Activated naive CD4-positive, alpha-beta T cell treated with anti-CD3 and anti-CD28 coated beads, Interleukin-2, amount 50 U/mL, for 72 hours (primary cell): ENCODE data around the gene RGPD4. TPM values are rescaled to one million over a fixed set of nuclear protein-coding genes. Genes with fewer than 3 reads are reported as not detected.
"Not testable (repeated sequence)": the region's sequence is repeated elsewhere in the genome, so short reads cannot be mapped to it uniquely, and the experiment has no call there.

Source experiments
- ATAC-seq, 2 donors: fragments of 150-1000 bp; cut with Tn5 transposase; 2 replicates each; pipeline ENCODE4 v1.10.0; 2021; ENCODE audit warnings: mild to moderate bottlenecking in 2 of 2, moderate library complexity in 2 of 2
- DNase-seq, 2 donors: peaks; one replicate each; pipeline ENCODE4 v3.0.0; 2021 to 2022; ENCODE audit warnings: low spot score in 2 of 2
- H3K27ac Mint-ChIP-seq, 2 donors: one replicate each; pipeline ENCODE4 v1.8.0; 2022; ENCODE audit warnings: mild to moderate bottlenecking in 2 of 2, mixed read lengths in 2 of 2
- H3K36me3 Mint-ChIP-seq, 2 donors: one replicate each; pipeline ENCODE4 v1.8.0; 2022; ENCODE audit warnings: mixed read lengths in 2 of 2
- H3K9me3 Mint-ChIP-seq, 2 donors: one replicate each; pipeline ENCODE4 v1.8.0; 2022; ENCODE audit warnings: mixed read lengths in 2 of 2
- total RNA-seq, 2 donors: library from RNA; stranded (reverse); gene quantifications; one replicate each; pipeline ENCODE4 v1.2.3, GENCODE V29; 2022

The RGPD4 gene
- total RNA-seq, 2 donors from 2014 or later, result 0.16 TPM; not detected in 1

DNA sequence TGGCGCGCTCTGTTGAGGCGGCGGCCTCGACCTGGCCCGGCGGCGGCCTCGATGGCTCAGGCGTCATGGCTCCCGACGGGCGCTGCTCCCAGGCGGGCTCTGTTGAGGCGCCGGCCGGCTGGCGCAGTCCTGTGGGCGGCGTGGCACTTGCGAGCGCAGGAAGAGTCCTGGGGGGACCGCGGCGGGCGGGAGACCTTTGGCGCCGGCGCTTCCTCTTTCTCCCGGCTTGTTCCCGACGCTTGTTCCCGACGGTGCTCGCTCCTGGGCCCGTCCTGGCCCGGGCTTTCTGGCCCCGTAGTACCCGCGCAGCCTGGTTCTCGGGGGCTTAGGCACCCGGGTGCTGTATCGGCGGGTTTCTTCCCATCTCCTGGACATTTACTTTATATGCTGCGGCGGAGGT is 2.8 kb downstream of the RGPD4 start:
- not testable (repeated sequence) for H3K36me3 Mint-ChIP-seq, H3K27ac Mint-ChIP-seq, H3K9me3 Mint-ChIP-seq, DNase-seq, ATAC-seq

DNA sequence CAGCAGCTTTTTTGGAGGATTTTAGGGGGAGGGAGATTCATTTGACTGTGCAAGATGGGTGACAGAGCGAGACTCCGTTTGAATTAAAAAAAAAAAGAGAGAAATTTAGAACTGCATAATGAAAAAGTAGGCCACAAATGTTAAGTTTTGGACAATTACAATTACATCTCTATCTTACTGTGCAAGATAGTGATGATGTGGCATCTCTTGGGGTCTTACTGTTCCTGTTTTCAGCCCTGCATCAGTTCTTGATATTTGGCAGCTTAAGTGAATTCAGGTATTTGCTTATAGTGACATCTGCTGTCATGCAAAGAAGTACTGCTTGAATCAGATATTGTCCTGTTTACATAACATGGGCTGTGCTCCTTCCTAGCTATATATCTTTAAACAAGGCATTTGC is 6.5 kb downstream of the RGPD4 start:
- H3K27ac Mint-ChIP-seq, ATAC-seq, H3K36me3 Mint-ChIP-seq, DNase-seq, H3K9me3 Mint-ChIP-seq: not testable (repeated sequence)

DNA sequence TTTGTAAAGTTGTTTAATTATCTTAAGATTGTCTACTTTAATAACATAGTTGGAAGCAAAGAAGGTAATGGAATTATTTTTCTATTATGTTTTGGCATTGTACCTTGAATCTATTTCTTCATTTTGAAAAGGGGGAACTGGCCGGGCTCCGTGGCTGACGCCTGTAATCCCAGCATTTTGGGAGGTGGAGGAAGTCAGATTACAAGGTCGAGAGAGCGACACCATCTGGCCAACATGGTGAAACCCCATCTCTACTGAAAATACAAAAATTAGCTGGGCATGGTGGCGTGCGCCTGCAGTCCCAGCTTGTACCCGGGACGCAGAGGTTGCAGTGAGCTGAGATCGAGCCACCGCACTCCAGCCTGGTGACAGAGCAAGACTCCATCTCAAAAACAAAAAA is 6.9 kb downstream of the RGPD4 start:
- DNase-seq, H3K9me3 Mint-ChIP-seq, ATAC-seq, H3K27ac Mint-ChIP-seq, H3K36me3 Mint-ChIP-seq: not testable (repeated sequence)

DNA sequence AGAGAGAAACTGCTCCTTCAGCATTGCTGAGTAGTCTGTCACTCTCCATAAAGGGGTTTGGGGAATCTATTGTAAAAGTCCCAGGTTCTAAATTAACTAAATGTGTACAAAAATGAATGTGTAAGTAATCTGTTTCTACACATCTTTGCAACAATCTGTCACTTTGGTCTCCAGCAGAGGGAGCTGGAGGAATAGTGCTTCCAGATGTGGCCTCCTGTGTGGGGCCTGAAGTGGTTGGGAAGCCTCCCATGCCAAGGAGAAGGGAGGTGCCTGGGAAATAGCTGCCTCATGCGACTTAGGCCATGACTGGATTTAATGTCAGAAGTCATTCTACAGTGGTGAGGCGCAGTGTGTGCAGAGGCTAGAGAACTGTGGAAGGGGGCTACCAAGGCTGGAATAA is 89.4 kb downstream of the RGPD4 start:
- DNase-seq, H3K36me3 Mint-ChIP-seq, H3K9me3 Mint-ChIP-seq, ATAC-seq, H3K27ac Mint-ChIP-seq: not testable (repeated sequence)

DNA sequence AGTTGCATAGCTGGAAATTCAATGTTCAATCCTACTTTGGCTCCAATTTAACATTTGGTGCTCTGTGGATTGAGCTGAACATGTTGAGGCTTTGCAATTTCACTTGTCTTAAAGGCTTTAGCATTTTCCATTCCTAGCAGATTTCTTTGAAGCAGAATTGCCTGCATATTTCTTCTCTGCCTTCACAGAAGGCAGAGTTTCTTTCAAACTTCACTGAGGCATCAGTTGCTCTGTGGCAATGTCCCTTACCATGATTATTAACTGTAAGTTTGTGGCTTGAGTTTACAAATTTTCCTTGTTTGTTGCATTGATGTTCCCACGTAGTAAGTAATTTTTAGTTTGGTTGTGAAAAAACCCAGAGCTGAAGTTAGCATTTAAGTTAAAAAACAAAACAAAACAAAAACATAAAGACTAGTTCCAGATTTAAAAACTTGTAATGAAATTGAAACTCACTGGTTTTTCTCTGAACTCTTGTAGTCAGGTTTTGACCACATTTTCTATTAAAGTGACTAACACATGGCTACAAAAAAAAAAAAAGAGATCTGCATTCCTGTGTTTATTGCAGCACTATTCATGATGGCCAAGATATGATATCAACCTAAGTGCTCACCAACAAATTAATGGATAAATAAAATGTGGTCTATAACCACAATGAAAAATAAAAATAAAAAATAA is 90.1 kb downstream of the RGPD4 start:
- DNase-seq, H3K36me3 Mint-ChIP-seq, H3K9me3 Mint-ChIP-seq, H3K27ac Mint-ChIP-seq, ATAC-seq: not testable (repeated sequence)

DNA sequence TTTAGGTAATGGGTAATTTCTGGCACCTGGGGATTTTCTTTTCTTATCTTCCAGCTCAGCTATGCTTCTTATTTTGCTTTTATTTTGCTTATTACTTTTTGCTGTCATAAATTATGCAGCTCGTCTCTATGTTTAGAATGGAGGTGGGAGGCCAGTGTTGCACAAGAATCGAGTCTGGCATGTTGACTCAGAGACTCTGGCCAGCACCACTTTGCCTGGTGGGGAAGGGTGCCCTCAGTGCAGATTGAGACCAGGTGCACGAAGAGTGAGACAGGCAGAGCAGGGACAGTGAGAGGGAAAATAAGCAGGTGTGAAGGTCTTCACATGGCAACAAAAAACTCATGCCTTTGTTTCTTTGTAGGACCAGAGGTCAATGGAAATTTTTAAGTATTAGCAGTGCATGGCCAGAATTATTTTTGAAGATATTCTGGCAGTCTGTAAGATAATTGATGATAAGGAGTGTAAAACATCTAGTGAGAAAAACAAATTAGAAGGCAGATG is 100.4 kb downstream of the RGPD4 start:
- Mint-ChIP-seq H3K9me3 (no peaks in the 10 kb centered on the region), H3K27ac (no peak overlapping the region), H3K36me3 (no peaks in the 10 kb centered on the region)
- ATAC-seq (no peak), DNase-seq (no peak)

DNA sequence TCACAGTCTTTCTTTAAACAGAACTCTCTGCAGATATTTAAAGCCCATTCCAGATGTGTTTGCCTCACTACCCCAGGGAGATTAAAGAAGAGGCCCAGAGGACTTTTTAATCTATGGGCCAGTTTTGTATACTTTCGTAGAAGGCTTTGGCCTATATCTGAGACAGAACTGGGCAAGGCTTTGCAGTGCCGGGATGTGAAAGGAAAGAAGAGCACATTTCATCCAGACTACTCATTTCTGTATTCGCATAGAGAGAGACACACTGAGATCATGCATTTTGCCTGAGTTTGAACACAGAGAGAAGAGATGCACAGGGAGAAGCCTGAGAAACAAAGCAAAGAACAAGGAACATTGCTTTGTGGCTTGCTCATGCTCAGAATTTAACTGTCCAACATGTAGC is 104.7 kb downstream of the RGPD4 start:
- ATAC-seq, result no peak
- Mint-ChIP-seq H3K36me3 (no peaks in the 10 kb centered on the region), H3K27ac (no peak overlapping the region), H3K9me3 (no peaks in the 10 kb centered on the region)
- DNase-seq, result no peak

DNA sequence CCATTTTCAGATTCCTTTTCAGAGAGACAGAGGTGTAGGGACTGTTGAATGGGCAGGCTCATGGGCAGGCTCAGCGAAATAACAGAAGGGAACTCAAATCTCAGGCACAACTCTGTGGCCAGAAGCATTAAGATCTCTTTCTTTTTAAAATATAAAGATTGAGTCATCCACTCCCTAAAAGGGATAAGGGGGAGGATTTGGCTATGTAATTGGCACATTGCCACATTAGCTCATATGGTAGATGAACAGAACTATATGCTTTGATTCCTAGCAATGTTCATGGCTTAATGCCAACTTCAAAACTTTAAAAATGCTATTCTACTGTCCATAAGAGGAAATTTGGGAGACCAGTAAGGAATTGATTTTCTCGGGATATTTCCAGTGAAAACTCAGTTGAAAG is 105.8 kb downstream of the RGPD4 start:
- ATAC-seq, result no peak
- no peak for DNase-seq
- no peak overlapping the region for H3K27ac Mint-ChIP-seq
- no peaks in the 10 kb centered on the region for H3K9me3 Mint-ChIP-seq
- no peaks in the 10 kb centered on the region for H3K36me3 Mint-ChIP-seq

DNA sequence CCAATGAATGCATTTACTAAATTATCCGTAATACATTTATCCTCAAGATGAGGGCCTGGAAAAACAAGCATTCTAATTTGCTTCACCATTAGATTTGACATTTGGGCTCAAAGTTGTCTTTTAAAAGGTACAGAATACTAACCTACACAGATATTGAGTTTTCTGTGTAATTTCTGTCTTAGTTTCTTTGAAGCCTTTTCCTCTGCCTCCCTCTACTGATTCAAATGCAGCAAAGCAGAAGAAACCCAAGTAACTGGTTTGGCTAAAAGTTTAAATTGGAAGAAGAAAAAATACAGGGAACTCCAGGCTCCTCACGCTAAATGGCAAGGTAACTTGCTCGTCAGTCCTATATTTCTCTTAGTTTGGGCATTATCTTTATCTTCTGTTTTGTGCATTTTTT is 106.3 kb downstream of the RGPD4 start:
- H3K27ac Mint-ChIP-seq, result no peak overlapping the region
- ATAC-seq (no peak), DNase-seq (no peak)
- H3K36me3 Mint-ChIP-seq, result no peaks in the 10 kb centered on the region
- H3K9me3 Mint-ChIP-seq, result no peaks in the 10 kb centered on the region

DNA sequence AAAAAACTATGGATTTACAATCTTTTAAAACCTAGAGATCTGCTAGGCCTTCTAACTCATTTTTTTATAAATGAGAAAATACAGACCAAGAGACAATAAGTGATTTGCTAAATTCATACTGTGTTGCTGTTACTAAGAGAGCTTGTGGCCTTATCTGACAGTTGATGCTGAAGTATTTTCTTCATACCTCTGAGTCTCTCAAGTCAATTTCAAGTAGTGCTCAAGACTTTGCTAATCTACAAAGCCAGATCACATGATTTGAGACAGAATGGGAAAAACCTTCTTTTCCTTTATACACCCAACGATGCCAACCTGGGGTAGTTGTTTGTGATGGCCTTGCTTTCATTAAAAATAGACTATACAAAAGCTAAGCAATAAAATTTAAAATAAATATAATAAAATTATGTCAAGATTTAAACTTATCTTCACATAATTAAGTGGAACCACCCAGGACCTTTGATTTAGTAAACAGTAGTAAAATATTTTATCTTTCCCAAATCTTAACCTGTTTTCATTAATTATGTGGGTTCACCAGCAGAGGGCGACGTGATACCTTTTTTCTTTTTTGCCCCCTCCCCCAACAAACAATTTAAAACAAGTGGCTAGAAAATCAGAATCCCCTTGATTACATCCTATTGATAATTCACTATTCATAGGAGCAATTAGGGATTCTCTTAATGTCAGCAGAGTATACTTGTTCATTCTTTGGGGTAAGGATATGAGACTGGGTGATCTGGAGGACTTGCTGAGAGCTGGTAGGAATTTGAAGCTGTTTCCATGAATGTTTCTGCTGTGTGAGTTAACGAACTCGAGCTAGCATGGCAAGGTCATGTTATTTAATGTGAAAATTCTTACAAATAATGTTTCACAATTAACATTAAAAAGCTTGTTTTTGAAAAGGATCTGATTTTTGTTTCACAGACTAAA is 110.0 kb downstream of the RGPD4 start:
- Mint-ChIP-seq H3K27ac (no peak overlapping the region), H3K36me3 (no peaks in the 10 kb centered on the region), H3K9me3 (no peaks in the 10 kb centered on the region)
- DNase-seq (peak in 1 of 2 donors; percentile 10), ATAC-seq (no peak)

Other genes with a start within 250 kb of the RGPD4 start
- not detected for gene SLC5A7, start 159.6 kb downstream of the RGPD4 start, total RNA-seq